SK-N-SH treated with all-trans-retinoic acid at 6 μM for 48 hours (cell line): Measurements from ENCODE around the gene CDH4.

Experiments
- ATAC-seq: fragments of 200-7000 bp; cut with Tn5 transposase; 3 replicates; pipeline ENCODE4 v1.9.1; 2020; ENCODE audit warnings: mild to moderate bottlenecking, moderate library complexity
- ARNTL ChIP-seq: fragments of 450-650 bp; formaldehyde crosslinking; IDR thresholded peaks from 2 replicates; pipeline ENCODE4 v1.5.0; 2020; ENCODE audit warnings: low read depth, mild to moderate bottlenecking, moderate library complexity, borderline replicate concordance
- BACH2 ChIP-seq: fragments of 250-450 bp; sonication (Bioruptor Pico); IDR thresholded peaks from 2 replicates; pipeline ENCODE4 v1.9.0; 2021; ENCODE audit warnings: mild to moderate bottlenecking, borderline replicate concordance
- CREB5 ChIP-seq: fragments of 250-450 bp; sonication (Bioruptor Pico); IDR thresholded peaks from 2 replicates; pipeline ENCODE4 v1.5.1; 2020; ENCODE audit warnings: low read depth, mild to moderate bottlenecking, moderate library complexity
- CSDC2 ChIP-seq: fragments of 250-450 bp; sonication (Bioruptor Pico); IDR thresholded peaks from 2 replicates; pipeline ENCODE4 v1.5.0; 2020; ENCODE audit warnings: mild to moderate bottlenecking, moderate library complexity
- ESRRG ChIP-seq: fragments of 250-450 bp; sonication (Bioruptor Pico); IDR thresholded peaks from 2 replicates; pipeline ENCODE4 v1.6.1; 2021; ENCODE audit warnings: mild to moderate bottlenecking
- GLIS3 ChIP-seq: fragments of 250-450 bp; sonication (Bioruptor Pico); IDR thresholded peaks from 2 replicates; pipeline ENCODE4 v1.5.0; 2020; ENCODE audit warnings: mild to moderate bottlenecking, moderate library complexity
- ISL1 ChIP-seq: fragments of 250-450 bp; sonication (Bioruptor Pico); IDR thresholded peaks from 2 replicates; pipeline ENCODE4 v2.1.2; 2022; ENCODE audit warnings: mild to moderate bottlenecking, moderate library complexity
- OSR1 ChIP-seq: fragments of 250-450 bp; sonication (Bioruptor Pico); IDR thresholded peaks from 2 replicates; pipeline ENCODE4 v1.8.0; 2022; ENCODE audit warnings: moderate library complexity, mild to moderate bottlenecking, inconsistent platforms
- PPARA ChIP-seq: fragments of 250-450 bp; sonication (Bioruptor Pico); IDR thresholded peaks from 2 replicates; pipeline ENCODE4 v1.5.0; 2020; ENCODE audit warnings: mild to moderate bottlenecking, borderline replicate concordance
- SNAI2 ChIP-seq: fragments of 250-450 bp; sonication (Bioruptor Pico); IDR thresholded peaks from 2 replicates; pipeline ENCODE4 v1.5.0; 2020; ENCODE audit warnings: mild to moderate bottlenecking, moderate library complexity
- TCF4 ChIP-seq: fragments of 250-450 bp; sonication (Bioruptor Pico); IDR thresholded peaks from 2 replicates; pipeline ENCODE4 v1.8.0; 2021; ENCODE audit warnings: mild to moderate bottlenecking, moderate library complexity, borderline replicate concordance
- TOX ChIP-seq: fragments of 250-450 bp; sonication (Bioruptor Pico); IDR thresholded peaks from 2 replicates; pipeline ENCODE4 v1.8.0; 2021; ENCODE audit warnings: mild to moderate bottlenecking, moderate library complexity, borderline replicate concordance
- ZC3H10 ChIP-seq: fragments of 250-450 bp; sonication (Bioruptor Pico); IDR thresholded peaks from 2 replicates; pipeline ENCODE4 v1.5.1; 2021; ENCODE audit warnings: mild to moderate bottlenecking, moderate library complexity
- ZFP3 ChIP-seq: fragments of 250-450 bp; sonication (Bioruptor Pico); IDR thresholded peaks from 2 replicates; pipeline ENCODE4 v1.5.0; 2020; ENCODE audit warnings: mild to moderate bottlenecking, moderate library complexity
- ZFP30 ChIP-seq: fragments of 450-650 bp; formaldehyde crosslinking; IDR thresholded peaks from 2 replicates; pipeline ENCODE4 v1.5.0; 2022; ENCODE audit warnings: mild to moderate bottlenecking, moderate library complexity
- ZNF565 ChIP-seq: fragments of 450-650 bp; formaldehyde crosslinking; conservative IDR thresholded peaks from 2 replicates; pipeline ENCODE4 v1.5.0; 2020; ENCODE audit warnings: low read depth, mild to moderate bottlenecking, moderate library complexity
- ZNF70 ChIP-seq: fragments of 450-650 bp; formaldehyde crosslinking; IDR thresholded peaks from 2 replicates; pipeline ENCODE4 v1.5.0; 2020; ENCODE audit warnings: mild to moderate bottlenecking, moderate library complexity
- ZNF8 ChIP-seq: fragments of 450-650 bp; formaldehyde crosslinking; IDR thresholded peaks from 2 replicates; pipeline ENCODE4 v1.5.0; 2020; ENCODE audit warnings: mild to moderate bottlenecking, moderate library complexity
- TF ChIP-seq, protein P1 (sequence below): fragments of 250-450 bp; sonication (Bioruptor Pico); IDR thresholded peaks from 2 replicates; pipeline ENCODE4 v1.5.0; 2020; ENCODE audit warnings: mild to moderate bottlenecking, moderate library complexity
- TF ChIP-seq, protein P2 (sequence below): fragments of 250-450 bp; sonication (Bioruptor Pico); IDR thresholded peaks from 2 replicates; pipeline ENCODE4 v1.5.1; 2021; ENCODE audit warnings: mild to moderate bottlenecking, moderate library complexity
- TF ChIP-seq, protein P3 (sequence below): fragments of 250-450 bp; sonication (Bioruptor Pico); IDR thresholded peaks from 2 replicates; pipeline ENCODE4 v1.8.0; 2021; ENCODE audit warnings: low read depth, mild to moderate bottlenecking, moderate library complexity, borderline replicate concordance

CDH4 gene

DNA sequence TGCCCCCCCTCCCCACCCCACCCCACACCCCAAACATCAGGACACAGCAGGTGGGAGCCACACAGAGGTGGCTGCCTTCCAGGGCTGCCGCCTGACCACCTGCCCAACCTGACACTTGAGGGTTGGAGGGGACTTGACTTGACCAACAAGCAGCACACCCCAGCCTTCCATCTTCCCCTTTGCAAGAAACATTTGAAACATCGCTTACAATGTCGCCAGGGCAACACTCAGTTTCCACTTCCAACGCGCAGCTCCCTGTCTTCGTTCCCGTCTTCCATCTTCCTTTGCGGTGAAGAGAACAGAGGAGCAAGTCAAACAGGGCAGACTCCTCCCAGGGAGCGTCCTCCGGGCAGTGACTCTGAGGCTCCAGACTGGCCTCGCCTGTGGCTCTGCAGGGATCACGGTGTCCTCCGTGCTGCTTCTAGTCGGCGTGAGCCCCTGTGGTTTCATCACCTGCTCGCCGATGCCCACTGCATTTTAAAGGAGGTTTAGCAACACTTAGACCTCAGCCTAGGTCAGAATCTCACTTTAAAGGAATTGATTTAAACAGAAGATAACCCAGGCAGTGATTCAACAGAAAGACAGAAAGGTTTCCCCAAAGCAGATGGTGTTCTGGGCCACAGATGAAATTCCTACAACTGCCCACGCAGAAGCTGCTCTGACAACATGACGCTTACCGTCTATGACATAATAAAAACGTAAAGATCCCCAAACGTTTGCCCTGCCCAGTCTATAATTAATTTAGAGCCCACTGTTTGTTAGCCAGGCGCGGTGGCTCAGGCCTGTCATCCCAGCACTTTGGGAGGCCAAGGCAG lies 682.9 kb downstream of the CDH4 start:
- ATAC-seq, result no peak
- TF ChIP-seq, protein P1, sequence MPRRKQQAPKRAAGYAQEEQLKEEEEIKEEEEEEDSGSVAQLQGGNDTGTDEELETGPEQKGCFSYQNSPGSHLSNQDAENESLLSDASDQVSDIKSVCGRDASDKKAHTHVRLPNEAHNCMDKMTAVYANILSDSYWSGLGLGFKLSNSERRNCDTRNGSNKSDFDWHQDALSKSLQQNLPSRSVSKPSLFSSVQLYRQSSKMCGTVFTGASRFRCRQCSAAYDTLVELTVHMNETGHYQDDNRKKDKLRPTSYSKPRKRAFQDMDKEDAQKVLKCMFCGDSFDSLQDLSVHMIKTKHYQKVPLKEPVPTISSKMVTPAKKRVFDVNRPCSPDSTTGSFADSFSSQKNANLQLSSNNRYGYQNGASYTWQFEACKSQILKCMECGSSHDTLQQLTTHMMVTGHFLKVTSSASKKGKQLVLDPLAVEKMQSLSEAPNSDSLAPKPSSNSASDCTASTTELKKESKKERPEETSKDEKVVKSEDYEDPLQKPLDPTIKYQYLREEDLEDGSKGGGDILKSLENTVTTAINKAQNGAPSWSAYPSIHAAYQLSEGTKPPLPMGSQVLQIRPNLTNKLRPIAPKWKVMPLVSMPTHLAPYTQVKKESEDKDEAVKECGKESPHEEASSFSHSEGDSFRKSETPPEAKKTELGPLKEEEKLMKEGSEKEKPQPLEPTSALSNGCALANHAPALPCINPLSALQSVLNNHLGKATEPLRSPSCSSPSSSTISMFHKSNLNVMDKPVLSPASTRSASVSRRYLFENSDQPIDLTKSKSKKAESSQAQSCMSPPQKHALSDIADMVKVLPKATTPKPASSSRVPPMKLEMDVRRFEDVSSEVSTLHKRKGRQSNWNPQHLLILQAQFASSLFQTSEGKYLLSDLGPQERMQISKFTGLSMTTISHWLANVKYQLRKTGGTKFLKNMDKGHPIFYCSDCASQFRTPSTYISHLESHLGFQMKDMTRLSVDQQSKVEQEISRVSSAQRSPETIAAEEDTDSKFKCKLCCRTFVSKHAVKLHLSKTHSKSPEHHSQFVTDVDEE (CRISPR knock-in tag), result no peak
- TF ChIP-seq SNAI2, result no peak
- TF ChIP-seq, protein P2, sequence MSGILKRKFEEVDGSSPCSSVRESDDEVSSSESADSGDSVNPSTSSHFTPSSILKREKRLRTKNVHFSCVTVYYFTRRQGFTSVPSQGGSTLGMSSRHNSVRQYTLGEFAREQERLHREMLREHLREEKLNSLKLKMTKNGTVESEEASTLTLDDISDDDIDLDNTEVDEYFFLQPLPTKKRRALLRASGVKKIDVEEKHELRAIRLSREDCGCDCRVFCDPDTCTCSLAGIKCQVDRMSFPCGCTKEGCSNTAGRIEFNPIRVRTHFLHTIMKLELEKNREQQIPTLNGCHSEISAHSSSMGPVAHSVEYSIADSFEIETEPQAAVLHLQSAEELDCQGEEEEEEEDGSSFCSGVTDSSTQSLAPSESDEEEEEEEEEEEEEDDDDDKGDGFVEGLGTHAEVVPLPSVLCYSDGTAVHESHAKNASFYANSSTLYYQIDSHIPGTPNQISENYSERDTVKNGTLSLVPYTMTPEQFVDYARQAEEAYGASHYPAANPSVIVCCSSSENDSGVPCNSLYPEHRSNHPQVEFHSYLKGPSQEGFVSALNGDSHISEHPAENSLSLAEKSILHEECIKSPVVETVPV (CRISPR knock-in tag), result no peak
- no peak for TF ChIP-seq ZNF70
- TF ChIP-seq TCF4 (CRISPR knock-in tag), result no peak
- no peak for TF ChIP-seq ZNF8 (CRISPR knock-in tag)
- TF ChIP-seq ZC3H10 (CRISPR knock-in tag), result no peak
- TF ChIP-seq ISL1 (CRISPR knock-in tag), result no peak
- no peak for TF ChIP-seq BACH2 (CRISPR knock-in tag)
- TF ChIP-seq TOX, result no peak
- TF ChIP-seq ZFP30 (CRISPR knock-in tag), result no peak
- no peak for TF ChIP-seq CREB5 (CRISPR knock-in tag)
- no peak for TF ChIP-seq OSR1 (CRISPR knock-in tag)
- TF ChIP-seq, protein P3, sequence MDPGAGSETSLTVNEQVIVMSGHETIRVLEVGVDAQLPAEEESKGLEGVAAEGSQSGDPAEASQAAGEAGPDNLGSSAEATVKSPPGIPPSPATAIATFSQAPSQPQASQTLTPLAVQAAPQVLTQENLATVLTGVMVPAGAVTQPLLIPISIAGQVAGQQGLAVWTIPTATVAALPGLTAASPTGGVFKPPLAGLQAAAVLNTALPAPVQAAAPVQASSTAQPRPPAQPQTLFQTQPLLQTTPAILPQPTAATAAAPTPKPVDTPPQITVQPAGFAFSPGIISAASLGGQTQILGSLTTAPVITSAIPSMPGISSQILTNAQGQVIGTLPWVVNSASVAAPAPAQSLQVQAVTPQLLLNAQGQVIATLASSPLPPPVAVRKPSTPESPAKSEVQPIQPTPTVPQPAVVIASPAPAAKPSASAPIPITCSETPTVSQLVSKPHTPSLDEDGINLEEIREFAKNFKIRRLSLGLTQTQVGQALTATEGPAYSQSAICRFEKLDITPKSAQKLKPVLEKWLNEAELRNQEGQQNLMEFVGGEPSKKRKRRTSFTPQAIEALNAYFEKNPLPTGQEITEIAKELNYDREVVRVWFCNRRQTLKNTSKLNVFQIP (CRISPR knock-in tag), result no peak
- TF ChIP-seq ARNTL (CRISPR knock-in tag), result no peak
- no peak for TF ChIP-seq PPARA (CRISPR knock-in tag)
- no peak for TF ChIP-seq CSDC2
- TF ChIP-seq ZNF565 (CRISPR knock-in tag), result no peak
- TF ChIP-seq ZFP3 (CRISPR knock-in tag), result no peak

DNA sequence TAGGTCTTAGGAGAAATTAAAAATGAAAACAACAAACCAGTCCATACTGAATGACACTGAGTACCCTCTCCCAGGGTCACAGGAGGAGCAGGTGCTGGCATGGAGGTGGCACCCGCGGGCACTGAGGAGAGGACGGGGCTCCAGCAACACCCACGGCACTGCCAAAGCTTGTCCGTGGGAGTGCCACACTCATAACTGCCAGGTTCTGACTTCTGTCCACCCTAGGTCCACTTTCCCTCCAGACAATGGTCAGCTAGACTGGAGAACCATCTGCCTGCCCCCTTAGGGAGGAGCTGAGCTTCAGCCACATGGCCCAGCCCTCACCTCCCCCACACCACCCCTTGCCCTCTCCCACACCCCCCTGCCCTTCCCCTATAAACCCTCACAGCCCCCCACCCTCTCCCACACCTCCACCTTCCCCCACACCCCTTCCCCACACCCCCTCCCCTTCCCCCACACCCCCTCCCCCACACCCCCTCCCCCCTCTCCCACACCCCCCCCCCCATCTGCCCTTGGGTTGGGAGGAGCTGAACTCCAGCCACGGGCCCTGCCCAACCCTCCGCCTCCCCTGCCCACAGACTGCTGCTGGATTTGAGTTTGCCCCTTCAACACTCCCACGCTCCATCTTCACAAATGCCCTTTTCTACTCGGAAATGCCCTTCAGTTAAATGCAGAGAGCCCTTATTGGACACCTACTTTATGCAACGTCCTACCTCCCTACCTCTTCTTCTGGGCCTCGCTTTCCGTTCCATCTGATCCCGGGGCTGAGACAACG lies 684.1 kb downstream of the CDH4 start:
- TF ChIP-seq ESRRG, result no peak
- no peak for ATAC-seq

- no peak for TF ChIP-seq ZNF70
- no peak for TF ChIP-seq ISL1 (CRISPR knock-in tag)
- TF ChIP-seq TCF4 (CRISPR knock-in tag), result no peak
- no peak for TF ChIP-seq PPARA (CRISPR knock-in tag)
- TF ChIP-seq, protein P2 (CRISPR knock-in tag), result no peak
- TF ChIP-seq ARNTL (CRISPR knock-in tag), result no peak
- TF ChIP-seq, protein P1 (CRISPR knock-in tag), result no peak
- no peak for TF ChIP-seq GLIS3 (CRISPR knock-in tag)
- TF ChIP-seq CREB5 (CRISPR knock-in tag), result no peak
- TF ChIP-seq ZNF8 (CRISPR knock-in tag), result no peak
- no peak for TF ChIP-seq ZNF565 (CRISPR knock-in tag)
- ATAC-seq, result no peak
Measured at GRCh38 chr20:61936701-61937131, 684.7 kb downstream of the CDH4 start.
